NK-92 (cell line): Measurements from ENCODE around the gene CDCA3.

Experiments used
- DNase-seq: peaks from one replicate; lab custom pipeline; 2025; ENCODE audit not compliant: unreplicated experiment; lab: John Stamatoyannopoulos, UW

Gene CDCA3

DNA sequence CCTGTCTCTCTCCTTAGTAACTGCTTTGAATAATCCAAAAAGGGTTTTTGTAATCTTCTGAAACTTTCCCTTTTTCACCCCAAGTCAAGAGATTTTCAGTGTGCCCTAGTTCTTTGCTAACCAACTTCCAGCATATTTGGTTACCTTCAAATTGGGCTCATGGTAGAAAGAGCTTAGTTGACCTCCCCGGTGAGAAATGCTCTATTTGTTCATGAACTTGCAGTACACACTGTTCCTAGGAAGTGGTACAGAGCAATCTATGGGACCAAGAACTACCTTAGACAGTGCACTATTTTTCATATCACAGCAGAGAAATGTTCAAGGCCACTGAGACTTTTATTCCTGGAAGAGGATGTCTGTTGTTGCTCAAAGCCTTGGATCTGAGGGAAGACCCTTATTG is 2.5 kb upstream of the CDCA3 start:
- no peak for DNase-seq

- no peak for DNase-seq
These were observed 1.7 kb upstream of the CDCA3 start for GRCh38 chr12:6852651-6853354.

GRCh38 chr12:6851921-6852650 is 1.0 kb upstream of the CDCA3 start, which contains the start of gene USP5:
Gene USP5 (plus strand): TSS chr12:6852150. CDS start chr12:6852180, 30 bp downstream.
- DNase-seq = peak; percentile 83

GRCh38 chr12:6850796-6851152 is 312 bp downstream of the CDCA3 start:
- DNase-seq = no peak

DNA sequence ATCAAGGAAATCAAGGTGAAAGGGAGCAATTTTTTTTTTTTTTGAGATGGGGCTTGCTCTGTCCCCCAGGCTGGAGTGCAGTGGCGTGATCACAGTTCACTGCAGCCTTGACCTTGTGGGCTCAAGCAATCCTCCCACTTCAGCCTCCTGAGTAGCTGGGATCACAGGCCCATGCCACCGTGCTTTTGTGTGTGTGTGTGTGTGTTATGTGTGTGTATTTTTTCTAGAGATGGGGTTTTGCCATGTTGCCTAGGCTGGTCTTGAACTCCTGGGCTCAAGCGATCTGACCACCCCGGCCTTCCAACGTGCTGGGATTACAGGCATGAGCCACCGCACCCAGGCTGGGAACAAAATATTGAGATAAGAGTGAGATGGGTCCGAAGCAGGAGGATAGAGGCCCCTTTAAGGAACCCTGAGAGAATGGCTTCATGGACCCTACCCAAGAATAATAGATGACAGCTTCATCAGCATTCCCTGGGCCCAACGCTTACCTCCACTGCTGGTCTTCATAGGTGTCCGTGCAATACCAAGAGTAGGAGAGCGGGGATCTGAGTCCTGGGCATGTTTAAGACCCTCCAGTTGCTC is 1.0 kb downstream of the CDCA3 start:
- DNase-seq = no peak

DNA sequence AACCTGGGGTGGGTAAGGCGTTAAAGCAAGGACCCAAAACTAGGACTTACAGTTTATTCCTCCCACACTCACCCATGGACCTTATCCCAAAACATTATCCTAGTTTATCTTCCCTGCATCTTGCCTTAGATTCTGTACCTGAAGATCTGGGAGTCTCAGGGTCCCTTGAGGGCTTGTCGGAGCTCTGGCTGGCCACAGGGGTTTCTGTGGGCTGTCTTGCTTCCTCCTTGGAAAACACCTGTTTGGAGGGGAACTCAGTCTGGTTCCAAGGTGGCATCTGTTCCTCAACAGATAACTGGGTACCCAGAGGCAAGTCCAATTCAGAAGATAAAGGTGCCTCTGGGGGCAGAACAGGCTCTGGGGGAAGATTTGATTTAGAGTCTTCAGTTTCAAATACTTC is 1.7 kb downstream of the CDCA3 start:
- no peak for DNase-seq

DNA sequence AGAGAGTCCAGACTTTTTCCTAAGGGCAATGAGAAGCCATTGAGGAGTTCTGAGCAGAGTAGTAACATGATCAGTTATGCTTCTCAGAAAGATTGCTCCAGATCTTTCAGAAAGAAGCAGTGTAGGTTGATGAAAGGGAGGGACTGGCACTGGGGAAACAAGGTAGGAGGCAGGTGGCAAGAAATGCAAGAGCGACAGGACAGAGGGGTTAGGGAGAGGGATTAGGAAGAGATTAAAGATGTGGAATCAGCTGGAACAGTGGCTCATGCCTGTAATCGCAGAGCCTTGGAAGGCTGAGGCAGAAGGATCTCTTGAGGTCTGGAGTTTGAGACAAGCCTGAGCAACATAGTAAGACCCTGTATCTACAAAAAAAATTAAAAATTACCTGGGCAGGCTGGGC is 3.4 kb downstream of the CDCA3 start:
- DNase-seq = no peak

DNA sequence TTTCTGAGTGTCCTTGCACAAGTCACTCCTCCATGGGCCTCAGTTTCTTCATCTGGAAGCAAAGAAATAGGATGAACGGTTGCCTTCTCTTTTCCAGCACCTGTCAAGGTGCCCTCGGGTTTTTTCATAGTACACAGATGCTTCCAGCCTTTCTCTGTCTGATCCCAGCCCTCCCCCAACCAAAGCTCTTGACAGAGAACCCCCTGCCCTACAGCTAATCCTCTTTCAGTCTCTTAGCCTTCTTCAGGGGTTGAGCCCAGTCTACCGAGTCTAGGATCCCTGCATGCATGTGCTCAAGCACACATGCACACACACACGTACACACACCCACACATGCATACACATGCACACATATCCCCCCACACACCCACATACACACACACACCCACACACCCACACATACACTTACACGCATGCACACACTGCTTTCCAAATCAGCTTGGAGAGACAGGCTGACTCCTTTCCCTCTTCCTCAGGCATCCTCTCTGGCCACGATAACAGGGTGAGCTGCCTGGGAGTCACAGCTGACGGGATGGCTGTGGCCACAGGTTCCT is 4.7 kb downstream of the CDCA3 start:
- no peak for DNase-seq

DNA sequence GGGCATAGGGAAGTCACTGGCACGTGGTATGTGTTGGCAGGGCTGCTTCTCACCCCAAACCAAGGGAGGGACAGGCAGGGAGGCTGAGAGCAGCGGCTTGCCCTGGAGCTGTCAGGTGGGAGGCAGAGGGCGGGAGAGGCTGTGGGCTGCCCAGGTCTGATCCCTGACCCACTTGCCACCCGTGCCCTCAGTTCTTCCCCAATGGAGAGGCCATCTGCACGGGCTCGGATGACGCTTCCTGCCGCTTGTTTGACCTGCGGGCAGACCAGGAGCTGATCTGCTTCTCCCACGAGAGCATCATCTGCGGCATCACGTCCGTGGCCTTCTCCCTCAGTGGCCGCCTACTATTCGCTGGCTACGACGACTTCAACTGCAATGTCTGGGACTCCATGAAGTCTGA is 5.7 kb downstream of the CDCA3 start:
- DNase-seq = no peak

DNA sequence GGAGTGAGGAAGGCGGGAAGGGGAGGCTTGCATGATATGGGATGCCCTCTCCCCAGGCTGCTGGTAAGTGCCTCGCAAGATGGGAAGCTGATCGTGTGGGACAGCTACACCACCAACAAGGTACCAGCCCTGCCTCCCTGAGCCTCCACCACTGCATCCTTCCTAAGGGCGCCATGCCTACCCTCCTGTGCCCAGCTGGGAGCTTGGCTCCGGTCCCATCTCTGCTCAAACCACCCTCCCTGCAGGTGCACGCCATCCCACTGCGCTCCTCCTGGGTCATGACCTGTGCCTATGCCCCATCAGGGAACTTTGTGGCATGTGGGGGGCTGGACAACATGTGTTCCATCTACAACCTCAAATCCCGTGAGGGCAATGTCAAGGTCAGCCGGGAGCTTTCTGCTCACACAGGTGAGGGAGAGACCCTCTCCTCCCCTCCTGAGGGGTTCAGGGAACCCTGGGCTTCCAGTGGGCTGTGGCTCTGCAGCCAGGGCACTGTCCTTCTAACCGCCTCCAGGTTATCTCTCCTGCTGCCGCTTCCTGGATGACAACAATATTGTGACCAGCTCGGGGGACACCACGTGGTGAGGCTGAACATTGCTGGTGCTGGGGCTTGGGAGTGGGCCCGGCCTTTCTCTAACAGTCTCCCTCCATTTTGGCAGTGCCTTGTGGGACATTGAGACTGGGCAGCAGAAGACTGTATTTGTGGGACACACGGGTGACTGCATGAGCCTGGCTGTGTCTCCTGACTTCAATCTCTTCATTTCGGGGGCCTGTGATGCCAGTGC is 7.8 kb downstream of the CDCA3 start:
- DNase-seq = no peak

- no peak for DNase-seq
These were observed 9.0 kb downstream of the CDCA3 start for GRCh38 chr12:6842075-6842474.

- no peak for DNase-seq
These were observed 10.1 kb downstream of the CDCA3 start, which contains the start of gene GNB3 for GRCh38 chr12:6840761-6841515. Gene GNB3 (plus strand): TSS chr12:6840925. CDS start chr12:6841288, 363 bp downstream.

GRCh38 chr12:6840330-6840729 is 10.8 kb downstream of the CDCA3 start:
- DNase-seq = no peak

DNA sequence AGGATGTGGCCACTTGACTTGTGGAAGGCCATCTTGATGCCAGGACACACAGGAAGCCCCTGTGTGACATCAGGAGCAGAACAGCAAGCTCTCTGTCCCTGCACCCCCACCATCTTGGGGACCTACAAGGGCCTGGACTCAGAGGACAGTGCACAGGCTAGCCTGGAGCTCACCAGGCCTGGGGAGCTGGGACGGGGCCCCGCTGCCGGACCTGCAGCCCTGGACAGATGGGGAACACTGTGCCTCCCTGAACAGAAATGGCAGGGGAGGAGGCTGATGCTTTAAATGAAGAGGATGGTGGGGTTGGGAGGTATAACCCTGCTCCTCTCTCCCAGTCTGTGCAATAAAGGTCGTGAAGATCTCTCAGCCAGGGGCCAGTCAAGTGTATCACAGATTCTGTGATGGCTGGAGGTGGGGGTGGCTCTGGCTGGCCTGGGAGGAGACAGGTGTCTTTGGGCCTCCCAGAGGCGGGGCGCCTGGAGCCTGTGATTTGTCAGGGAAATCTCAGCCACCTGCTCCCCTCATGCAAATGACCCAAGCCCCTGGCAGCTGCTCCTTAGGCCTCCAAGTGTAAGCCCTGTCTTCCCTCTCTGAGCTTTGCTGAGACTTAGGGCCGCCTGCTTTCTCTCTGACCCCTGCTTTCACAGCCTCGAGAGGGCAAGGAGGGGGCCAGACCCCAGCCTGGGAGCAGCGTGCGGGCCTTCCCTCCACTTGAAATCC is 11.4 kb downstream of the CDCA3 start:
- DNase-seq = no peak

DNA sequence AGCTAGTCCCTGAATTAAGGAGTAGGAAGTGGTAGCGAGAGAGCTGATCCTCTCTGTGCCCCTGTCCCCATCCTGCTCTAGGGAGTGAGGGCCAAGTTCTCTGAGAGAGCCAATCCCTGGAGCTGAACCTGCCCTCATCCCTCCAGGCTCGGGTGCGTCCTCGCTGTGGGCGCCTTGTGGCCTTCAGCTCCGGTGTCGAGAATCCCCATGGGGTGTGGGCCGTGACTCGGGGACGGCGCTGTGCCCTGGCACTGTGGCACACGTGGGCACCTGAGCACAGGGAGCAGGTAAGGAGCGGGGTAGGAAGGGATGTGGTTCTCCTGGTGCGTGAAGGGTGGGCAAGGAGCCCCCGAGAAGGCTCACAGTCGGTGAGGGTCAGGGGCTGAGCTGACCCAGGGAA is 12.2 kb downstream of the CDCA3 start:
- DNase-seq = no peak

GRCh38 chr12:6837370-6838060 is 13.6 kb downstream of the CDCA3 start:
- no peak for DNase-seq

GRCh38 chr12:6836851-6837250 is 14.2 kb downstream of the CDCA3 start:
- DNase-seq = no peak

DNA sequence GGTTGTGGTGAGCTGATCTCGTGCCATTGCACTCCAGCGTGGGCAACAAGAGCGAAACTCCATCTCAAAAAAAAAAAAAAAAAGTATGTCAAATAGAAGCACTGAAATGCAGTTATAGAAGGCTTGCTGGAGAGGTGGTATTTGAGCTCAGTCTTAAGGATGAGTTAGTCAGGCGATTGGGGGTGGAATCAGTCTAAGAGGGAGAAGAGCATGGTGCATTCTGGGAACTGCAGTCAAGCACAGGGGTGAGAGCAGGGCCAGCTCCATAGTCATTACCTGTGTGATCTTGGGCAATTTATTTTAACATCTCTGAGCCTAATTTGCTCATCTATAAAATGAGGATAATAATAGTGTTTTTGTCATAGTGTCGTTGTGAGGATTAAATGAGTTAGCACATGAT is 16.2 kb downstream of the CDCA3 start:
- no peak for DNase-seq

DNA sequence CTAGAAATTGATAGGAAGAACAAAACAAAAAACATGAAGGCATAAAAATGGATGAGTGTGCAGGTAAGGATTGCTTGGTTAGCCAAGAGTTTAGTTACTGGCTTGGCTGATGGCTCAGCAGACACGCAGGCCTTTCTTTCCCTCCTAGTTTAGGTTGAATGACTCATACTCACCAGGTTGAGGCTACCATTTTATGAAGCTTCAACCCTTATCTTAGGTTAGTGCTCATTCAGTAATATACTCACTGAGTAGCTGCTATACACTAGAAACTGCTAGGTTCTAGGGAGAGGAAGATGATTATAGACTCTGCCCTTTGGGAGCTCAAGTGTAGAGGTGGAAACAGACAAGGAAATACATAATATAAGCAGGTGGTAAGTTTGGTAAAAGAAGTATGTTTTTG is 16.8 kb downstream of the CDCA3 start:
- no peak for DNase-seq
